GM12873 (cell line): Measurements from ENCODE around the gene SLC9A8.

ENCODE experiments used
- CTCF ChIP-seq: IDR thresholded peaks from 2 replicates; pipeline ENCODE4 v1.5.1; 2012; ENCODE audit warnings: low read depth, mild to moderate bottlenecking, moderate library complexity, low read length, control low read depth; ENCODE audit not compliant: insufficient read depth; ENCODE audit errors: missing control alignments

The SLC9A8 gene

GRCh38 chr20:49785852-49786175 is 26.8 kb upstream of the SLC9A8 start:
- no peak for TF ChIP-seq CTCF

GRCh38 chr20:49786196-49786595 is 26.4 kb upstream of the SLC9A8 start:
- TF ChIP-seq CTCF = no peak

GRCh38 chr20:49786668-49787370 is 25.8 kb upstream of the SLC9A8 start:
- TF ChIP-seq CTCF = peak; percentile 31

GRCh38 chr20:49787371-49788357 is 25.0 kb upstream of the SLC9A8 start:
- TF ChIP-seq CTCF = no peak

GRCh38 chr20:49790077-49790798 is 22.4 kb upstream of the SLC9A8 start:
- no peak for TF ChIP-seq CTCF

GRCh38 chr20:49791165-49791564 is 21.5 kb upstream of the SLC9A8 start:
- TF ChIP-seq CTCF = no peak

- no peak for TF ChIP-seq CTCF
Observed at GRCh38 chr20:49792006-49792405, 20.6 kb upstream of the SLC9A8 start.
